Left lung (tissue), 10 donors: ENCODE measurements around the gene HINT2. TPM values are rescaled to one million over a fixed set of nuclear protein-coding genes. Genes with fewer than 3 reads are reported as not detected.
A peak's percentile ranks its signal among the peaks of the same experiment; 100 is the strongest.

Experiments
- ATAC-seq: fragments of 200-7000 bp; cut with Tn5 transposase; one replicate; pipeline ENCODE4 v1.9.1; 2020; ENCODE audit warnings: moderate library complexity
- DNase-seq, 4 donors: peaks; one replicate each; pipeline ENCODE4 v3.0.0-alpha.2; 2013 to 2020
- H3K27ac ChIP-seq, 2 donors: fragments of 200-600 bp; sonication (generic) in 1 of 2; one replicate each; pipeline versions ENCODE4 v1.5.0 to v1.8.0; 2020 to 2021
- H3K27me3 ChIP-seq, 2 donors: fragments of 200-600 bp; sonication (generic) in 1 of 2; one replicate each; pipeline versions ENCODE4 v1.5.0 to v1.8.0; 2020 to 2021
- H3K36me3 ChIP-seq, 2 donors: fragments of 200-600 bp; sonication (generic) in 1 of 2; one replicate each; pipeline versions ENCODE4 v1.5.0 to v1.8.0; 2020 to 2021
- H3K4me1 ChIP-seq, 2 donors: fragments of 200-600 bp; one replicate each; pipeline ENCODE4 v1.8.0; 2021
- H3K4me3 ChIP-seq, 2 donors: fragments of 200-600 bp; sonication (generic) in 1 of 2; one replicate each; pipeline versions ENCODE4 v1.5.0 to v1.8.0; 2020 to 2021; ENCODE audit warnings: mild to moderate bottlenecking in 1 of 2
- H3K9me3 ChIP-seq, 2 donors: fragments of 200-600 bp; sonication (generic) in 1 of 2; one replicate each; pipeline versions ENCODE4 v1.5.0 to v1.8.0; 2020 to 2021
- intact Hi-C, 2 donors: fragments of 100-400 bp; cut with DNase I; formaldehyde crosslinking; loops; one replicate each; pipeline versions ENCODE4 v1.11.2 to v1.14.2; 2022
- polyA plus RNA-seq, 6 donors: library from polyadenylated mRNA; unstranded; fragments of 120-200 nt; gene quantifications; one replicate each; pipeline ENCODE4 v1.2.1, GENCODE V29; 2013; ENCODE audit not compliant: insufficient read length in 6 of 6
- total RNA-seq, 2 donors: library from RNA; stranded (reverse); fragmentation: NEBNext Ultra II Directional; extraction: Animal tissue kit (Norgen Biotek cat#: 25700); gene quantifications; one replicate each; pipeline ENCODE4 v1.2.1, GENCODE V29; 2021
- TF ChIP-seq, protein P1 (sequence below), 2 donors: fragments of 200-600 bp; sonication (generic) in 1 of 2; IDR thresholded peaks; one replicate each; pipeline versions ENCODE4 v1.5.0 to v1.8.0; 2021; ENCODE audit warnings: antibody characterized with exemption in 2 of 2
- donor health status: DM: no; HTN: yes; CAD: no.
- donor health status: DM: no; HTN: no; CAD: no.

Gene HINT2
- total and polyA plus RNA-seq, 8 donors = 26.3 to 45.3 (median 32.9) TPM

DNA sequence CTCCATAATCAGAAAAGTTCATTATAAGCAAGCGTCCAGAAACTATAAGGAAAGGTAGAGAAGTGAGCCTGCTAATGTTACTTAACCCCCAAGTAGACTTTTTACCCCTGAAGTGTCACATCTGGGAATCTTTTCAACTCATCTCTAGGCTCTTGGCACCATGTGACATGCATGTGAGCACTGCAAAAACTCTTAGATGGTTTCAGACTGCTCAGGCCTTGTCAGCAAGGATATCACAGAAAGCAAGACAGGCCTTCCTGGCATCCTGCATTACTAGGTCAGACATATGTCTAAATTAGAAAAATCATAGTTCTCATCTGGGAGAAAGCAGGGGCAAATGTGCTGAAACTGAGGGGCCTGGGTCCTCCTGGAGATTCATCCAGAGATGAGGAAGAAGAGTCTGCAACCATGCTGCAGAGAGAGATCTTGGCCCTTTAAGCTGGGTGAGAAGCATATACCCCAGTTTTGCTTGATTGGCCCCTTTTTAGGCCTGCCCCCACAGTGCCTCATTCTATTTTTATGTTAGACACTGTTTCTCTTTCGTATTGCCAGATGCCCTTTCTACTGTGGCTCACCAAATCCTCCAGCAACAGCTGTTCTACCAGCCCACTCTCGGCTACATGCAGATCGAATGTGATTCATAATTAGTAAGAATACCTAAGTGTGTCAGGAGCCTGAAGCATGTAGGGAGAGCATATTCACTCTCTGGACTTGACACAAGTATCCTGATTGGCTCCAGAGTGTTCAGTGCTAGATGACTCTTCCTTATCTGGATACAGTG, 33.1 kb upstream of the HINT2 start:
- DNase-seq = no peak
- H3K27ac ChIP-seq = no peak overlapping the region
- intact Hi-C loops = no loop called here

DNA sequence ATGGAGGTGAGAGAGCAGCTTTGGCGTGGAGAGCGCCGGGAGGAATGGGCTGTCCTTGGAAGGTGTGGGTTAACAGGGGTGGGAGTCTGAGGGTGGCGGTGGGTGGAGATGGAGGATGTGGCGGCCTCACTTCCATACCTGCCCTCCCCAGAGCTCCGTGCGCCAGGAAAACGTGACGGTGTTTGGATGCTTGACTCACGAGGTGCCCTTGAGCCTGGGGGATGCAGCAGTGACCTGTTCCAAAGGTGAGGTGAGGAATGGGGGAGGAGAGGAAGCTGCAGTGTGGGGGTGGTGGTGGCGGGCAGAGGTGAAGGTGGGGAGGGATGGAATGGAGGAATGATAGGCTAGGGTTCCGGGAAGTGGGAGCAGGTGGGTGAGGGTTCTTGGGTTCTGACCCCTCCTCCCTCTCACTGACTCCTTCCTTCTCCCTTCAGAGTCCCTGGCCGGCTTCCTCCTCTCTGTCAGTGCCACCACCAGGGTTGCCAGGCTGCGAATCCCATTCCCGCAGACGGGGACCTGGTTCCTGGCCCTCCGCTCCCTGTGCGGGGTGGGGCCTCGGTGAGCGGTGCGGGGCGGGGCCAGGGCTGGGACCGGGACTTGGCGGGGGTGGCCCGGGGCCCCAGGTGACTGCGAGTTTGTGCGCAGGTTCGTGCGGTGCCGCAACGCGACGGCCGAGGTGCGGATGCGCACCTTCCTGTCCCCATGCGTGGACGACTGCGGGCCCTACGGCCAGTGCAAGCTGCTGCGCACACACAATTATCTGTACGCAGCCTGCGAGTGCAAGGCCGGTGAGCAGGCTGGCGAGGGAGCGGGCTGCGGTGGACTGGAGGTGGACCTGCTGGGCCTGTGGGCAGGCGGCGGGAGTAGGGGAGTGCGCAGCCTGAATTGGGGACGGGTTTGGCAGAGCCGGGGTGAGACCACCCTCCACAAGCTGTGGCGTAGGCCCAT, 31.3 kb upstream of the HINT2 start:
- Histone ChIP-seq H3K9me3 (no peaks in the 10 kb centered on the region), H3K4me3 (no peak overlapping the region), H3K36me3 (no peaks in the 10 kb centered on the region), H3K27me3 (peaks cover 0 to 62% of the 10 kb centered on the region in 2 donors), H3K27ac (peak overlapping the region in 1 of 2 donors; percentile 70), H3K4me1 (peaks cover 21 to 52% of the 10 kb centered on the region in 2 donors)
- peak; percentile 65 for ATAC-seq
- DNase-seq = no peak
- intact Hi-C loops = no loop called here
- TF ChIP-seq, protein P1, sequence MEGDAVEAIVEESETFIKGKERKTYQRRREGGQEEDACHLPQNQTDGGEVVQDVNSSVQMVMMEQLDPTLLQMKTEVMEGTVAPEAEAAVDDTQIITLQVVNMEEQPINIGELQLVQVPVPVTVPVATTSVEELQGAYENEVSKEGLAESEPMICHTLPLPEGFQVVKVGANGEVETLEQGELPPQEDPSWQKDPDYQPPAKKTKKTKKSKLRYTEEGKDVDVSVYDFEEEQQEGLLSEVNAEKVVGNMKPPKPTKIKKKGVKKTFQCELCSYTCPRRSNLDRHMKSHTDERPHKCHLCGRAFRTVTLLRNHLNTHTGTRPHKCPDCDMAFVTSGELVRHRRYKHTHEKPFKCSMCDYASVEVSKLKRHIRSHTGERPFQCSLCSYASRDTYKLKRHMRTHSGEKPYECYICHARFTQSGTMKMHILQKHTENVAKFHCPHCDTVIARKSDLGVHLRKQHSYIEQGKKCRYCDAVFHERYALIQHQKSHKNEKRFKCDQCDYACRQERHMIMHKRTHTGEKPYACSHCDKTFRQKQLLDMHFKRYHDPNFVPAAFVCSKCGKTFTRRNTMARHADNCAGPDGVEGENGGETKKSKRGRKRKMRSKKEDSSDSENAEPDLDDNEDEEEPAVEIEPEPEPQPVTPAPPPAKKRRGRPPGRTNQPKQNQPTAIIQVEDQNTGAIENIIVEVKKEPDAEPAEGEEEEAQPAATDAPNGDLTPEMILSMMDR (IDR thresholded peaks at IDR 0.05) = no peak

More for the DNA sequence above, 33.1 kb upstream of the HINT2 start:
- TF ChIP-seq, protein P1 (IDR thresholded peaks at IDR 0.05) = no peak
- no peak overlapping the region for H3K4me3 ChIP-seq
- ATAC-seq = no peak
- H3K9me3 ChIP-seq = no peaks in the 10 kb centered on the region
- peaks cover 0 to 66% of the 10 kb centered on the region in 2 donors for H3K27me3 ChIP-seq
- H3K36me3 ChIP-seq = no peaks in the 10 kb centered on the region
- H3K4me1 ChIP-seq = peaks cover 21 to 39% of the 10 kb centered on the region in 2 donors

DNA sequence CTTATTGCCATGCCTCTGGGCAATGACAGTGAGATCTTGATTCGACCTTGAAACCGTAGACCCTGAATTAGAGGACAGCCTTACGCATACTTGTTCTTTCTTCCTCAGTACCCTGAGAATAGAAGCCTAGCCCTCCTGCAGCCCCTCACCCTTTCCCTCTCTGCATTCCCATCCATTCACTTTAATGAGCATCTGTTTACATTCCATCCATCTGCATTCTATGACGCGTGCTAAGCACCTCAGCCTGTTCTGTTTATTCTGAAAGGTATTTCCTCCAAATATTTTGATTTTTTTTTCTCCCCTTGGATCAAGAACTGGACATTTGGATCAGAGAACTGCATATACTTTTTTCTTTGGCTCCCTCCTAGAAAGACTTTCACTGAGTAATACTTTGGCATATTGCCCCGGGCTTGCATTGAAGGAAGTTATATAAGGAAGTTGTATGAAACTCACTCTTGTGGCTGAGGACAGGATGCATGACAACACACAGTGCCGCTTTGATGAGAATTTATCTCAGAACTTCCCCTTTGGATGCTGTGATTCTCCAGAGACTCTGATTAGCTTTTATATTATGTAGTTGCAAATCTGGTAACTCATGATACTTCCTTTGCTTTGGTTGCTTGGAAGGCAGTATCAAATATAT, 29.9 kb upstream of the HINT2 start:
- Histone ChIP-seq H3K4me3 (no peak overlapping the region), H3K27ac (peak overlapping the region; percentile 54 to 70), H3K27me3 (peaks cover 0 to 63% of the 10 kb centered on the region in 2 donors), H3K4me1 (peaks cover 21 to 50% of the 10 kb centered on the region in 2 donors), H3K36me3 (no peaks in the 10 kb centered on the region), H3K9me3 (no peaks in the 10 kb centered on the region)
- ATAC-seq (peak; percentile 73), DNase-seq (peak in 3 of 4 donors; percentile 45 to 90 (median 76))
- TF ChIP-seq, protein P1 (IDR thresholded peaks at IDR 0.05) = no peak
- intact Hi-C loops = no loop called here

DNA sequence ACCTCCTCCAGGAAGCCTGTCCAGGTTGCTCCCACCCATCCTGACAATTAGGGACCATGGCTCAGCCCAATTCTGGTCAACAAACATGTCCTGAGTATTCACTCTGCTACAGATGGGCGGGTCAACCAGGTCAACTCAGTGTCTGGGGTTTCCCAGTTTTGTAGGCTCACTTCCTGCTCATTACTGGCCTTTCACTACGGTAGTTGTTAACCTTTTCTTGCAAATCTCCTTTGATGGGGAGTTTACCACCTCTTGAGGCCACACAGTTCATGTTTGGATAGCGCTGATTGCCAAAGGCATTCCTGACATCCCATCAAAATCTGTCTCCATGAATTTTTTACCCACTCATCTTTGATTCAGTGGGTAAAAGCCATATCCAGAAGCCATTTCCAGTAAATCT, 28.0 kb upstream of the HINT2 start:
- no peak for DNase-seq
- Histone ChIP-seq H3K27me3 (peaks cover 0 to 59% of the 10 kb centered on the region in 2 donors), H3K4me1 (peaks cover 21 to 49% of the 10 kb centered on the region in 2 donors), H3K9me3 (no peaks in the 10 kb centered on the region), H3K27ac (no peak overlapping the region), H3K36me3 (no peaks in the 10 kb centered on the region), H3K4me3 (no peak overlapping the region)
- ATAC-seq = no peak
- TF ChIP-seq, protein P1 (IDR thresholded peaks at IDR 0.05) = no peak
- intact Hi-C loops = no loop called here
